ENCODE results near the gene TMEFF2.
"Not testable (repeated sequence)": the region's sequence is repeated elsewhere in the genome, so short reads cannot be mapped to it uniquely, and the experiment has no call there.

The TMEFF2 gene

DNA sequence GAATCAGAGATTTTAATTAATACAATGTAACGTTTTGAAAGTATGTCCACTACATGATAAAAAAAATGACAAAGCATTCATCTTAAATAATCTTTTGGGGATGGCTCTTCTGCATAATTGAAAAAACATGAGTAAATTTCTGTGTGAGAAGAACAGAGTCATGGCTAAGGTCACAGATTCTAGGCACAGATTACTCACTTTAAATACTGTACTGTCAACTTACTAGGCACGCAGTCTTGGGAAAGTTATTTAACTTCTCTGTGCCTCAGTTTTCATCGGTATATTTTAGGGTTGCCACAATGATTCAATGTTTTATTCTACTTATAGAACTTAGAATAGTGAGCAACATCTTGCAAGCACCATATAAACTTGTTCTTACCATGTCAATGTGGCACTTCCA, 49.2 kb downstream of the TMEFF2 start:
- in situ Hi-C loops (cut with HindIII; ENCODE audit: low pct_unique_long_range_greater_than_20kb, low sequenced_read_pairs), result no loop called here
- TF ChIP-seq JUND (IDR thresholded peaks at IDR 0.05; ENCODE audit: low read depth), result no peak
- DNase-seq (ENCODE audit: low read depth in 1 of 2, low spot score in 1 of 2), result no peak

- in situ Hi-C loops (cut with HindIII; ENCODE audit: low pct_unique_long_range_greater_than_20kb, low sequenced_read_pairs), result no loop called here
Measured at GRCh38 chr2:192140236-192140839, 54.4 kb downstream of the TMEFF2 start.

GRCh38 chr2:192139813-192140212, 54.9 kb downstream of the TMEFF2 start:
- no peak for TF ChIP-seq JUND (IDR thresholded peaks at IDR 0.05; ENCODE audit: low read depth)
- no peak for DNase-seq (ENCODE audit: low read depth in 1 of 2, low spot score in 1 of 2)
- in situ Hi-C loops (cut with HindIII; ENCODE audit: low pct_unique_long_range_greater_than_20kb, low sequenced_read_pairs), result no loop called here

More at GRCh38 chr2:192140236-192140839, 54.4 kb downstream of the TMEFF2 start:
- TF ChIP-seq JUND (IDR thresholded peaks at IDR 0.05; ENCODE audit: low read depth), result no peak
- no peak for DNase-seq (ENCODE audit: low read depth in 1 of 2, low spot score in 1 of 2)

- no peak for DNase-seq (ENCODE audit: low read depth in 1 of 2, low spot score in 1 of 2)
- no peak for TF ChIP-seq JUND (IDR thresholded peaks at IDR 0.05; ENCODE audit: low read depth)
- in situ Hi-C loops (cut with HindIII; ENCODE audit: low pct_unique_long_range_greater_than_20kb, low sequenced_read_pairs), result no loop called here
Measured at GRCh38 chr2:192137451-192137850, 57.3 kb downstream of the TMEFF2 start.

- DNase-seq (ENCODE audit: low read depth in 1 of 2, low spot score in 1 of 2); in situ Hi-C loops (cut with HindIII; ENCODE audit: low pct_unique_long_range_greater_than_20kb, low sequenced_read_pairs): not testable (repeated sequence)
Measured at GRCh38 chr2:192132604-192133003, 62.1 kb downstream of the TMEFF2 start.

DNA sequence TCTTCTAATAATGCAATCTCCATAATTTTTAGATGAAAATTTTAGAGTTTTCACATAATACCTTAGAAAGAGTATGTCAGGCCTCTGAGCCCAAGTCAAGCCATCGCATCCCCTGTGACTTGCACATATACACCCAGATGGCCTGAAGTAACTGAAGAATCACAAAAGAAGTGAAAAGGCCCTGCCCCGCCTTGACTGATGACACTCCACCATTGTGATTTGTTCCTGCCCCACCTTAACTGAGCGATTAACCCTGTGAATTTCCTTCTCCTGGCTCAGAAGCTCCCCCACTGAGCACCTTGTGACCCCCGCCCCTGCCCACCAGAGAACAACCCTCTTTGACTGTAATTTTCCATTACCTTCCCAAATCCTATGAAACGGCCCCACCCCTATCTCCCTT, 64.4 kb downstream of the TMEFF2 start:
- in situ Hi-C loops (cut with HindIII; ENCODE audit: low pct_unique_long_range_greater_than_20kb, low sequenced_read_pairs); DNase-seq (ENCODE audit: low read depth in 1 of 2, low spot score in 1 of 2): not testable (repeated sequence)

DNA sequence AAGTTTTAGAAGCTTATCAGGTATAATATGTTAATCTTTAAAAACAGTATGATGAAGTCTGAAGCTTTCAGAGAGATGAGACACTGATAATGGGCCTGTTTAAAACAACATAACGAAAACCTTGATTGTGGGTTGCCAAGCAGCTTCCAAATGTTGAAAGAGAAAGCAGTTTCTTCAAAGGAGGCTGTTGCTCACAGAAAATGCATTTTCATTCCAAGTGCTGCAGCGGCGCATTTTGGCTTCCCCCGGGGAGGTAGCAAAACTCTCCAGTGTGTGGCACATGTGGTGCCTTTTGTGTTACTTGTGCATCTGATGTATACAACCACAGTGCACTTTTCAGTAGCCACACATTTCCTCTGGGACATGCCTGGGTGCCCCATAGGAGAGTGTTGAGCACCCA, 66.1 kb downstream of the TMEFF2 start:
- no peak for TF ChIP-seq JUND (IDR thresholded peaks at IDR 0.05; ENCODE audit: low read depth)
- no peak for DNase-seq (ENCODE audit: low read depth in 1 of 2, low spot score in 1 of 2)
- in situ Hi-C loops (cut with HindIII; ENCODE audit: low pct_unique_long_range_greater_than_20kb, low sequenced_read_pairs), result no loop called here

- in situ Hi-C loops (cut with HindIII; ENCODE audit: low pct_unique_long_range_greater_than_20kb, low sequenced_read_pairs), result no loop called here
- TF ChIP-seq JUND (IDR thresholded peaks at IDR 0.05; ENCODE audit: low read depth), result no peak
- DNase-seq (ENCODE audit: low read depth in 1 of 2, low spot score in 1 of 2), result no peak
Measured at GRCh38 chr2:192127434-192127833, 67.3 kb downstream of the TMEFF2 start.

DNA sequence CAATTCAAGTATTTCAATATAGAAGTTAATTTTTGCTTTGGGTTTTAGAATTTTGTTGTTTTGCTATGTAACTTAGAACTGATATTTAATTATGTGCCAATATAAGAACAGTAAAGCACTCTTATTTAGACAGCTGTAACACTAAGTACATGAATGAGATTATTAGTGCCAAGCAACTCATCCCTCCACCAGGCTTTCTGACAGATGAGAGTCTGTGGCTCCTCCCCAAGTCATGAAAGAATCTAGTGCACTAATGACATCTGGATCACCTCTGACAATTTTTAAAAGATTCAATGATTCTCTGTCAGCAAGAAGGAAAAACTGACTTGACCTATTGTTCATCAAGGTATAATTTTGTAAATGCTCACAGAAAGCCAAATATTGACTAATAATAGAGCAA, 67.8 kb downstream of the TMEFF2 start:
- no peak for TF ChIP-seq JUND (IDR thresholded peaks at IDR 0.05; ENCODE audit: low read depth)
- in situ Hi-C loops (cut with HindIII; ENCODE audit: low pct_unique_long_range_greater_than_20kb, low sequenced_read_pairs), result no loop called here
- no peak for DNase-seq (ENCODE audit: low read depth in 1 of 2, low spot score in 1 of 2)

GRCh38 chr2:192126426-192126825, 68.3 kb downstream of the TMEFF2 start:
- in situ Hi-C loops (cut with HindIII; ENCODE audit: low pct_unique_long_range_greater_than_20kb, low sequenced_read_pairs), result no loop called here
- DNase-seq (ENCODE audit: low read depth in 1 of 2, low spot score in 1 of 2), result no peak
- TF ChIP-seq JUND (IDR thresholded peaks at IDR 0.05; ENCODE audit: low read depth), result no peak

DNA sequence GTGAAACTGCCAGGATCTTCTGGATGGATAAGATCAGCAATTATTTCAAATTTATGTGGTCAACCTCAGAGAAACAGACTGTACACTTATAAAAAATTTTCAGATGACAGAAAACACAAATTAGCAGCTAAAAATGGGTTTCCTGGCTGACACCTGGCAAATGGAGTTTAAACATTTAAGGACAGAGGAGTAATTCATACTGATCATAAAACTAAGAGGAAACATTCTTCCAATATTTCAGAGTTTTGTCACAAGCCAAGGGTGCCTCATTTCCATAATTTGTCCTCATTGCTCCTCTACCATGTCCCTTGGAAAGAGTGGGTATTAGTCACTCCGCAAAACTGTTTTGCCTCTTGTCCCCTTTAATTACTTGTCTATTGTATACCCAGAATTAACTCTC, 70.2 kb downstream of the TMEFF2 start:
- no peak for TF ChIP-seq JUND (IDR thresholded peaks at IDR 0.05; ENCODE audit: low read depth)
- in situ Hi-C loops (cut with HindIII; ENCODE audit: low pct_unique_long_range_greater_than_20kb, low sequenced_read_pairs), result no loop called here
- DNase-seq (ENCODE audit: low read depth in 1 of 2, low spot score in 1 of 2), result no peak

- in situ Hi-C loops (cut with HindIII; ENCODE audit: low pct_unique_long_range_greater_than_20kb, low sequenced_read_pairs), result no loop called here
- DNase-seq (ENCODE audit: low read depth in 1 of 2, low spot score in 1 of 2), result no peak
- no peak for TF ChIP-seq JUND (IDR thresholded peaks at IDR 0.05; ENCODE audit: low read depth)
Measured at GRCh38 chr2:192123847-192124246, 70.9 kb downstream of the TMEFF2 start.

- no peak for DNase-seq (ENCODE audit: low read depth in 1 of 2, low spot score in 1 of 2)
- in situ Hi-C loops (cut with HindIII; ENCODE audit: low pct_unique_long_range_greater_than_20kb, low sequenced_read_pairs), result no loop called here
- TF ChIP-seq JUND (IDR thresholded peaks at IDR 0.05; ENCODE audit: low read depth), result no peak
Measured at GRCh38 chr2:192122946-192123345, 71.8 kb downstream of the TMEFF2 start.

- in situ Hi-C loops (cut with HindIII; ENCODE audit: low pct_unique_long_range_greater_than_20kb, low sequenced_read_pairs), result no loop called here
Measured at GRCh38 chr2:192122141-192122540, 72.6 kb downstream of the TMEFF2 start.

More at GRCh38 chr2:192122141-192122540, 72.6 kb downstream of the TMEFF2 start:
- no peak for TF ChIP-seq JUND (IDR thresholded peaks at IDR 0.05; ENCODE audit: low read depth)
- DNase-seq (ENCODE audit: low read depth in 1 of 2, low spot score in 1 of 2), result no peak
